ENCODE measurements around the gene TAOK3. TPM values are rescaled to one million over a fixed set of nuclear protein-coding genes. Genes with fewer than 3 reads are reported as not detected.

Gene TAOK3
- total and polyA plus RNA-seq, 2 donors (not counting 3 experiments of a cell fraction or from before 2014, with no cell fraction given): 11.3 to 23.1 TPM

- dilution Hi-C loops (cut with MboI; ENCODE audit: extremely low pct_ligation_motif_present, low sequenced_read_pairs): no loop called here
- H3K9me3 ChIP-seq (replicated peaks; ENCODE audit: control insufficient read depth, insufficient read depth, low read length): no peaks in the 10 kb centered on the region
- H3K4me2 ChIP-seq (ENCODE audit: insufficient read depth, low read length): no peak overlapping the region
- intact Hi-C loops (cut with micrococcal nuclease): no loop called here
- no peaks in the 10 kb centered on the region for H3K9me1 ChIP-seq (replicated peaks; ENCODE audit: control insufficient read depth, extremely low read depth, insufficient read depth, low read length)
- POLR2A ChIA-PET: interaction anchor here (1.5 kb wide), 1 partner anchor 37 kb away, joined by 3 read pairs; the partner anchor contains the start of gene TAOK3
- H3K79me2 ChIP-seq (ENCODE audit: control insufficient read depth, insufficient read depth, low read length): peaks cover 23% of the 10 kb centered on the region
- no peak for DNase-seq (ENCODE audit: low read depth, low spot score)
- CTCF ChIA-PET: interaction anchor here (0.9 to 1.2 kb wide), 2 partner anchors 11 to 40 kb away, joined by 3 read pairs; partner anchors contain the start of gene SUDS3
- no peak for FAIRE-seq
- H3K4me3 ChIP-seq (replicated peaks in 1 of 3; ENCODE audit: insufficient read depth in 1 of 3, low read depth in 1 of 3, low read length in 3 of 3): no peak overlapping the region
- no peak overlapping the region for H3K9ac ChIP-seq (replicated peaks; ENCODE audit: extremely low read depth, insufficient read depth, low read length)
- no TSS peak for BruUV-seq (replicated peaks)
- TF ChIP-seq JUN (IDR thresholded peaks at IDR 0.05; ENCODE audit: borderline replicate concordance, insufficient read depth, insufficient read length, low read depth) (no peak), MYC (IDR thresholded peaks at IDR 0.05; ENCODE audit: low read depth, low read length) (no peak), POLR2AphosphoS5 (IDR thresholded peaks at IDR 0.05; ENCODE audit: insufficient read depth, low read depth, low read length) (no peak), GATA2 (IDR thresholded peaks at IDR 0.05; ENCODE audit: insufficient read depth, insufficient read length, low read depth, low read length) (no peak), EZH2 (IDR thresholded peaks at IDR 0.05; ENCODE audit: borderline replicate concordance, low read depth, low read length, severe bottlenecking) (no peak), POLR2A (IDR thresholded peaks at IDR 0.05; ENCODE audit: low read depth, low read length) (no peak), FOS (IDR thresholded peaks at IDR 0.05; ENCODE audit: borderline replicate concordance, insufficient read depth, low read length) (no peak)
- TF ChIP-seq, protein P1, sequence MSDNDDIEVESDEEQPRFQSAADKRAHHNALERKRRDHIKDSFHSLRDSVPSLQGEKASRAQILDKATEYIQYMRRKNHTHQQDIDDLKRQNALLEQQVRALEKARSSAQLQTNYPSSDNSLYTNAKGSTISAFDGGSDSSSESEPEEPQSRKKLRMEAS (IDR thresholded peaks at IDR 0.05; ENCODE audit: insufficient read depth, insufficient read length): no peak
- TF ChIP-seq, protein P2, sequence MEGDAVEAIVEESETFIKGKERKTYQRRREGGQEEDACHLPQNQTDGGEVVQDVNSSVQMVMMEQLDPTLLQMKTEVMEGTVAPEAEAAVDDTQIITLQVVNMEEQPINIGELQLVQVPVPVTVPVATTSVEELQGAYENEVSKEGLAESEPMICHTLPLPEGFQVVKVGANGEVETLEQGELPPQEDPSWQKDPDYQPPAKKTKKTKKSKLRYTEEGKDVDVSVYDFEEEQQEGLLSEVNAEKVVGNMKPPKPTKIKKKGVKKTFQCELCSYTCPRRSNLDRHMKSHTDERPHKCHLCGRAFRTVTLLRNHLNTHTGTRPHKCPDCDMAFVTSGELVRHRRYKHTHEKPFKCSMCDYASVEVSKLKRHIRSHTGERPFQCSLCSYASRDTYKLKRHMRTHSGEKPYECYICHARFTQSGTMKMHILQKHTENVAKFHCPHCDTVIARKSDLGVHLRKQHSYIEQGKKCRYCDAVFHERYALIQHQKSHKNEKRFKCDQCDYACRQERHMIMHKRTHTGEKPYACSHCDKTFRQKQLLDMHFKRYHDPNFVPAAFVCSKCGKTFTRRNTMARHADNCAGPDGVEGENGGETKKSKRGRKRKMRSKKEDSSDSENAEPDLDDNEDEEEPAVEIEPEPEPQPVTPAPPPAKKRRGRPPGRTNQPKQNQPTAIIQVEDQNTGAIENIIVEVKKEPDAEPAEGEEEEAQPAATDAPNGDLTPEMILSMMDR (IDR thresholded peaks at IDR 0.05; ENCODE audit: extremely low read depth in 1 of 2, insufficient read depth in 1 of 2, low read depth in 1 of 2, low read length in 2 of 2): no peak
- no peak overlapping the region for H3K27ac ChIP-seq (ENCODE audit: insufficient read depth, low read depth, low read length)
- H4K20me1 ChIP-seq (replicated peaks; ENCODE audit: control insufficient read depth, extremely low read depth, insufficient read depth, low read length): no peaks in the 10 kb centered on the region
- H3K27me3 ChIP-seq (ENCODE audit: control insufficient read depth in 2 of 2, insufficient read depth in 2 of 2, low read length in 2 of 2): no peaks in the 10 kb centered on the region
- H3K4me1 ChIP-seq (ENCODE audit: control insufficient read depth, extremely low read depth, insufficient read depth, low read length): peaks cover 1% of the 10 kb centered on the region
- no peak overlapping the region for H2AFZ ChIP-seq (ENCODE audit: low read depth, low read length)
- no peaks in the 10 kb centered on the region for H3K36me3 ChIP-seq (ENCODE audit: control insufficient read depth in 2 of 2, extremely low read depth in 1 of 2, insufficient read depth in 2 of 2, low read length in 2 of 2)
Measured at GRCh38 chr12:118336123-118336522, 36.6 kb downstream of the TAOK3 start.

Measured in endothelial cell of umbilical vein (primary cell).